ENCODE results near the gene VPS52.

The VPS52 gene

GRCh38 chr6:33201935-33202334 lies 69.7 kb downstream of the VPS52 start:
- Histone ChIP-seq H3K27ac (replicated peaks; ENCODE audit: low read length) (no peak overlapping the region), H2AFZ (ENCODE audit: low read length) (no peak overlapping the region), H3K14ac (ENCODE audit: low read length) (no peak overlapping the region), H3K4ac (ENCODE audit: low read length) (no peak overlapping the region), H3K36me3 (replicated peaks in 1 of 2; ENCODE audit: control insufficient read depth in 2 of 2, insufficient read depth in 2 of 2, low read length in 2 of 2) (peaks cover 26 to 35% of the 10 kb centered on the region in 2 donors), H4K8ac (ENCODE audit: low read depth, low read length) (no peak overlapping the region), H3K9me3 (replicated peaks in 1 of 2; ENCODE audit: control insufficient read depth in 2 of 2, insufficient read depth in 1 of 2, low read depth in 1 of 2, low read length in 2 of 2) (no peaks in the 10 kb centered on the region), H3K79me1 (ENCODE audit: low read depth, low read length) (peaks cover 17% of the 10 kb centered on the region), H2AK5ac (ENCODE audit: low read depth, low read length) (no peak overlapping the region), H3K27me3 (ENCODE audit: control insufficient read depth in 3 of 3, insufficient read depth in 3 of 3, low read depth in 1 of 3, low read length in 3 of 3) (no peaks in the 10 kb centered on the region), H2BK15ac (ENCODE audit: low read length) (no peak overlapping the region), H2BK12ac (ENCODE audit: low read length) (no peak overlapping the region), H2BK120ac (ENCODE audit: low read depth, low read length) (no peak overlapping the region), H3K4me2 (ENCODE audit: insufficient read depth, low read length, poor library complexity, severe bottlenecking) (peak overlapping the region; percentile 79), H2BK5ac (ENCODE audit: low read length) (no peak overlapping the region), H3K4me1 (ENCODE audit: control insufficient read depth in 2 of 2, insufficient read depth in 1 of 2, low read depth in 1 of 2, low read length in 2 of 2) (peaks cover 31 to 45% of the 10 kb centered on the region in 2 donors), H4K91ac (ENCODE audit: low read depth, low read length, poor library complexity) (no peak overlapping the region), H3K23ac (ENCODE audit: low read depth, low read length, poor library complexity) (no peak overlapping the region), H3K9ac (ENCODE audit: low read depth, low read length, poor library complexity) (no peak overlapping the region), H3K18ac (ENCODE audit: low read length) (no peak overlapping the region), H3K4me3 (ENCODE audit: low read length in 2 of 2) (peak overlapping the region in 1 of 2 donors; percentile 91)
- DNase-seq (ENCODE audit: low spot score): no peak
- no CpG with 5 or more reads among the region's 6 CpGs for WGBS, 2 donors (ENCODE audit: extremely low coverage in 2 of 2, insufficient read length in 2 of 2, insufficient replicate concordance in 1 of 2)

GRCh38 chr6:33201147-33201545 lies 70.5 kb downstream of the VPS52 start:
- H3K9me3 ChIP-seq (replicated peaks in 1 of 2; ENCODE audit: control insufficient read depth in 2 of 2, insufficient read depth in 1 of 2, low read depth in 1 of 2, low read length in 2 of 2): no peaks in the 10 kb centered on the region
- DNase-seq (ENCODE audit: low spot score): no peak
- no peak overlapping the region for H4K8ac ChIP-seq (ENCODE audit: low read depth, low read length)

More at GRCh38 chr6:33201147-33201545, 70.5 kb downstream of the VPS52 start:
- Histone ChIP-seq H4K91ac (ENCODE audit: low read depth, low read length, poor library complexity) (no peak overlapping the region), H2BK5ac (ENCODE audit: low read length) (no peak overlapping the region), H3K4me3 (ENCODE audit: low read length in 2 of 2) (peak overlapping the region; percentile 91 to 96), H3K14ac (ENCODE audit: low read length) (no peak overlapping the region), H3K79me1 (ENCODE audit: low read depth, low read length) (peaks cover 17% of the 10 kb centered on the region), H3K23ac (ENCODE audit: low read depth, low read length, poor library complexity) (no peak overlapping the region), H2BK120ac (ENCODE audit: low read depth, low read length) (no peak overlapping the region), H2AFZ (ENCODE audit: low read length) (peak overlapping the region; percentile 79), H3K18ac (ENCODE audit: low read length) (no peak overlapping the region), H3K27me3 (ENCODE audit: control insufficient read depth in 3 of 3, insufficient read depth in 3 of 3, low read depth in 1 of 3, low read length in 3 of 3) (no peaks in the 10 kb centered on the region), H3K4me1 (ENCODE audit: control insufficient read depth in 2 of 2, insufficient read depth in 1 of 2, low read depth in 1 of 2, low read length in 2 of 2) (peaks cover 26 to 40% of the 10 kb centered on the region in 2 donors), H3K9ac (ENCODE audit: low read depth, low read length, poor library complexity) (peak overlapping the region; percentile 81), H3K4ac (ENCODE audit: low read length) (no peak overlapping the region), H3K36me3 (replicated peaks in 1 of 2; ENCODE audit: control insufficient read depth in 2 of 2, insufficient read depth in 2 of 2, low read length in 2 of 2) (peaks cover 28 to 43% of the 10 kb centered on the region in 2 donors), H2BK15ac (ENCODE audit: low read length) (no peak overlapping the region), H3K4me2 (ENCODE audit: insufficient read depth, low read length, poor library complexity, severe bottlenecking) (peak overlapping the region; percentile 79), H2AK5ac (ENCODE audit: low read depth, low read length) (peak overlapping the region; percentile 16), H3K27ac (replicated peaks; ENCODE audit: low read length) (peak overlapping the region; percentile 97), H2BK12ac (ENCODE audit: low read length) (no peak overlapping the region)
- WGBS, 2 donors (ENCODE audit: extremely low coverage in 2 of 2, insufficient read length in 2 of 2, insufficient replicate concordance in 1 of 2): no CpG with 5 or more reads among the region's 14 CpGs

Small RNA genes within 50 kb of the gene (small RNA-seq; reads per million reads assigned to genes)
- 861 reads per million, percentile 99 among the genes with 10 or more reads in this experiment for gene MIR219A1 (ENCODE audit: insufficient read depth)

Data from neuronal stem cell (in vitro differentiated cells).